ENCODE results near the gene LPCAT2. TPM values are rescaled to one million over a fixed set of nuclear protein-coding genes. Genes with fewer than 3 reads are reported as not detected.
A peak's percentile ranks its signal among the peaks of the same experiment; 100 is the strongest.

LPCAT2 gene
- total and polyA plus RNA-seq, 2 of the 13 experiments (the other 11 are each of a cell fraction or from before 2014, with no cell fraction given), result 9.9 to 17.6 TPM

GRCh38 chr16:55502801-55503366 is 6.0 kb upstream of the LPCAT2 start (continued):
- TF ChIP-seq ZBED4 (CRISPR knock-in tag; IDR thresholded peaks at IDR 0.05; ENCODE audit: borderline replicate concordance) (no peak), ZSCAN25 (CRISPR knock-in tag; IDR thresholded peaks at IDR 0.05) (no peak), RXRA (CRISPR knock-in tag; IDR thresholded peaks at IDR 0.05) (peak; percentile 77; the same call in 1 of the 2 replicates), CEBPB (IDR thresholded peaks at IDR 0.05; ENCODE audit: borderline replicate concordance, low read depth, low read length) (no peak), SALL1 (CRISPR knock-in tag; IDR thresholded peaks at IDR 0.05) (peak; percentile 15; the same call in 1 of the 2 replicates), ZNF878 (CRISPR knock-in tag; IDR thresholded peaks at IDR 0.05) (no peak), HINFP (CRISPR knock-in tag; IDR thresholded peaks at IDR 0.05; ENCODE audit: low read depth) (no peak), TARDBP (CRISPR knock-in tag; IDR thresholded peaks at IDR 0.05) (no peak), ZNF441 (CRISPR knock-in tag; IDR thresholded peaks at IDR 0.05; ENCODE audit: borderline replicate concordance) (no peak), ZNF773 (CRISPR knock-in tag; IDR thresholded peaks at IDR 0.05; ENCODE audit: borderline replicate concordance) (no peak), RXRB (CRISPR knock-in tag; IDR thresholded peaks at IDR 0.05; ENCODE audit: borderline replicate concordance) (0 out of 2 replicates have a peak, but pooled peaks have one; percentile 25), ZNF761 (CRISPR knock-in tag; conservative IDR thresholded peaks at IDR 0.05) (no peak), ZNF572 (CRISPR knock-in tag; IDR thresholded peaks at IDR 0.05) (no peak), ZMYM4 (CRISPR knock-in tag; IDR thresholded peaks at IDR 0.05) (no peak), NONO (IDR thresholded peaks at IDR 0.05) (no peak), NONO (CRISPR knock-in tag; conservative IDR thresholded peaks at IDR 0.05) (no peak), HDAC6 (IDR thresholded peaks at IDR 0.05; ENCODE audit: low read depth, low read length) (no peak), ZFP36 (IDR thresholded peaks at IDR 0.05; ENCODE audit: borderline replicate concordance, low read depth, low read length, partially characterized antibody) (no peak), ZNF792 (CRISPR knock-in tag; IDR thresholded peaks at IDR 0.05) (peak; percentile 50; the same call in 1 of the 2 replicates), ZNF3 (CRISPR knock-in tag; IDR thresholded peaks at IDR 0.05) (no peak), ZNF530 (CRISPR knock-in tag; IDR thresholded peaks at IDR 0.05; ENCODE audit: low read depth) (no peak), ZNF879 (CRISPR knock-in tag; IDR thresholded peaks at IDR 0.05) (no peak), ZNF430 (CRISPR knock-in tag; IDR thresholded peaks at IDR 0.05) (no peak), HNRNPH1 (optimal IDR thresholded peaks at IDR 0.05; ENCODE audit: low read depth, low read length) (no peak), ZNF253 (CRISPR knock-in tag; IDR thresholded peaks at IDR 0.05; ENCODE audit: borderline replicate concordance) (no peak; the same call in 1 of the 2 replicates), ZNF607 (CRISPR knock-in tag; IDR thresholded peaks at IDR 0.05; ENCODE audit: borderline replicate concordance) (no peak), STAG1 (CRISPR knock-in tag; IDR thresholded peaks at IDR 0.05) (0 out of 2 replicates have a peak, but pooled peaks have one; percentile 4), ZNF615 (CRISPR knock-in tag; IDR thresholded peaks at IDR 0.05; ENCODE audit: borderline replicate concordance) (no peak), ZC3H13 (CRISPR knock-in tag; IDR thresholded peaks at IDR 0.05) (no peak)

Measured in HepG2 (cell line).